HG02588 (cell line): Measurements from ENCODE around the gene POGLUT2.

Experiments
- ATAC-seq: cut with Tn5 transposase; IDR thresholded peaks from one replicate; pipeline ENCODE4 v1.9.1; 2021; ENCODE audit warnings: mild to moderate bottlenecking, moderate library complexity; ENCODE audit not compliant: unreplicated experiment

Gene POGLUT2

DNA sequence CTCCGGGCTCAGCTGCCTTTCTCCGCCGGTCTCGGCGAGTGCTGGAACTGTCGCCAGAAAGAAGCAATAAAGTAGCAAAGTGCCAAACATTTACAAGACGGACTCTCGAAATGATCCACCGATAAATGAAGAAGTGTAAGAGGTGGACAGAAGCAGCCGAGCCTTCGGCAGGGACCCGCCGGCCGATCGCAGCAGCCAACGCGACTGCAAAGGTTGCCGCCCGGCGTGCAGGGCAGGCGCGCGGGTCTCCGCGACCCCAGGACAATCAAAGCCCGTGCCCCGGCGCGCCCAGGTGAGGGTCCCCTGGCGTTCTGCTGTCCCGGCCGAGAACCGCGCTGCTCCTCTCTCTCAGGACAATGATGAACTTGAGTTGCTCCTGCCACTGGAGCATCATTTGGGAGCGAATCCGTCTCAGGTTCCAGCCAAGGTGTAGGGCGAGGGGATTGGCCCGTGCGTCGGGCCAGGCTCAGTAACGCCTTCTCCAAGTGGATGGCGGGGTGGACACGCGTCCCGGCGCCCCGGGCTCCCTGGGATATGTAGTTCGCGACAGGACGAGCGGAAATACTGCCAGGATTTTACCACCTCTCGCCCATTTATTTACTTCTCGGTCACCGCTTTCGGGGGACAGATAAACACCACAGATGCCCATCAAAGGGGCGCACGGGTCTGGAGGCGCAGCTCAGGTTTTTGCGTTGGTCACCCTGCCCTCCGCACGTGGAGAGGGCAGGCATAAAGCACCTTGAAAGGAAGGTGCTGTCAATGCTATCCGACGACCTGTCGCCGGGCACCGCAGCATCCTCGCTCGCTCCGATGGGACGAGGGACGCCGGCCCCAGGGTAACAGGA lies at the start of gene POGLUT2, which contains the start of gene BIVM:
TSS of gene POGLUT2 (minus strand) at position 396 of the 845 bp plus-strand sequence. CDS start at position 90, 306 bp downstream.
TSS of gene BIVM (plus strand) at position 539 of the 845 bp plus-strand sequence. CDS start 8,149 bp downstream, outside the sequence.
- ATAC-seq, result peak; percentile 81

DNA sequence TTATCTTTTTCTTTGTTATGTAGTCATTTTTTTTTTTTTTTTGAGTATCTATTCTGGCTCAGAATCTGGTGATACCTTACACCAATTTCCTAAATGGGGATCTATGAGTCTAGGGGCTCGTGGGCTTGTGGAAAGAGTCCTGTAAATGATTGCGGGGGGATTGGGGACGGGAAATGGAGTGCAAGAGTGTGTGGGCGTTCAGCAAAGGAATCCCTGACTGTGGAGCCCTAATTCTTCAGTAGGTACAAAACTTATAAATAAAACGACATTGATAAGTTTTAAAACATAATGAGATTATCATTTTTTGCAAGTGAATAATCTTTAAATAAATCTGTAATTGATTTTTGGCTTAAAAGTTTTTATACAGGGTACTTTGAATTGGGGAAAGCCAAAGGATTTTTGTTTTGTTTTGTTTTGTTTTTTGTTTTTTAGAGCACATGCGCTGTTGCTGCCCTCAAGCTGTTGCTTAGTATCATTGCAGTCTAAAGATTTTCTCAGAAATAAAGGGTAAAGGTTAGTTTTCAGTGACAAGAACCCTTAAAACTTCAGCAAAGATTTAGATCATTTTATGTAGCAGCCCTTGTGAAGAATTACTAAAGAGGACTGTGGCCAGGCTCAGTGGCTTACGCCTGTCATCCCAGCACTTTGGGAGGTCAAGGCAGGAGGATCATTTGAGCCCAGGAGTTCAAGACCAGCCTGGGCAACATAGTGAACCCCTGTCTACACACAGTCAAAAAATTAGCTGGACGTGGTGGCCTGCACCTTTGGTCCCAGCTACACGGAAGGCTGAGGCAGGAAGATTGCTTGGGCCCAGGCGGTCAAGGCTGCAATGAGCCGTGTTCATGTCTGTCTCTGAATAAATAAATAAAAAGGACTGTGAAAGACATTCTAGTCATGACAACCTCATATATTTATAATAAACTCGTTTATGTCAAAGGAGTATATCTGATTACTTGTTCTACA lies 48.8 kb upstream of the POGLUT2 start:
- ATAC-seq, result no peak

DNA sequence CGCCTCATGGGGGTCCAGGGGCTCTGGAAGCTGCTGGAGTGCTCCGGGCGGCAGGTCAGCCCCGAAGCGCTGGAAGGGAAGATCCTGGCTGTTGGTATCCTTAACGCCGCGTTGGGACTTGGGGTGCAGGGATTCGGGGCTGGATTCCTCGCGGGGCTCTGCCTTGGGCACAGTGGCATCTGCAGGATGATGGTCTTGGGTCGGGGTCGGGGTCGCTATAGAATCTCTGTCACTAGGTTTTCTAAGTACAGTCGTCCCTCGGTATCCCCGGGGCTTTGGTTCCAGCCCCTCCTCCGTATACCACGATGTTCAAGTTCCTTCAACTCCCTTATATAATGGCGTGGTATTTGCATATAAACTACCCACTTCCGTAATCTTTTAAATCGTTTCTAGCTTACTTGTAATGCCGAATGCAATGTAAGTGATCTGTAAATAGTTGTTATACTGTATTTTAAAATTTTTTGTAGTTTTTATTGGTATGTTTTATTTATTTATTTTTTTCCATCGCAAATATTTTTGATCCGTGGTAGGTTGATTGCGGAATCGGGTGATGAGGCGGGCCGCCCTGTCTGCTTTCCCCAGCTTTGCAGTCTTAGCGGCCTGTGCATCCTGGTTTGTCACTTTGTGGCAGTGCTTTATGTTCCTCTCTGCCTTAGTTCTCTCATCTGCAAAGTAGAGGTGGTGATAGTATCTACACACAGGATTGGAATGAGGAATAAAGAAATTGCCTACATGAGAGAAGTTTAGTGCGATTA lies 47.7 kb upstream of the POGLUT2 start:
- ATAC-seq, result peak; percentile 26

DNA sequence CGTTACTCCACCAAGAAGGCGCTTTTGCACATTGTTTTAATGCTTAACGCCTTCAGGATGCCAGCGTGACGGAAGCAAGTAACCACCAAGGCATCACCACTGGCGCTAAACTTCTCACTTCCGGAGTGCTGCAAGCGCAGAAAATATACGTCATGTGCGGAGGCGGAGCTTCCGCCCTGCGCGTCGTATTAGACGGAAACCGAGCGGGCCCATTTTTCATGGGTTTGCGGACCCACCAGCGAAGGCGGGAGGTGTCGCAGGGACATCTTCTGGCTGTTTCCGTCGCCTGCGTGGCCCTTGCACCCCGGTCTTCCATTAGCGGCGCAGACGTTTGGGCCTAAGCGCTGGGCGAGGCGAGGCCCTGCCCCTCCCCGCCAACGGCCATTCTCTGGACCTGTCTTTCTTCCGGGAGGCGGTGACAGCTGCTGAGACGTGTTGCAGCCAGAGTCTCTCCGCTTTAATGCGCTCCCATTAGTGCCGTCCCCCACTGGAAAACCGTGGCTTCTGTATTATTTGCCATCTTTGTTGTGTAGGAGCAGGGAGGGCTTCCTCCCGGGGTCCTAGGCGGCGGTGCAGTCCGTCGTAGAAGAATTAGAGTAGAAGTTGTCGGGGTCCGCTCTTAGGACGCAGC lies 47.0 kb upstream of the POGLUT2 start, which contains the start of gene ERCC5:
TSS of gene ERCC5 (plus strand) at position 403 of the 631 bp plus-strand sequence. CDS start 235 bp downstream, outside the sequence.
- ATAC-seq, result peak; percentile 86

DNA sequence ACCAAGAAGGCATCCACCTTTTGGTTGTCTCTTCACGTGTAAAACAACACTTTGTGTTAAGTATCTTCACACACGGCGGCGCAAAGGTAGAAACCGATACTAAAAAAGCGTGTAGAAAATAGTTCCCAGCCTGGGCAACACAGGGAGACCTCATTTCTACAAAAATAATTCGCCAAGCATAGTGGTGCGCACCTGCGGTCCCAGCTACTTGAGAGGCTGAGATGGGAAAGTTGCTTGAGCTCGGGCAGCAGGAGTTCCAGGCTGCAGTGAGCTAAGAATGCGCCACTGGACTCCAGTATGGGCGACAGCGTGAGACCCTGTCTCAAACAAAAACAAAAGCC lies 46.5 kb upstream of the POGLUT2 start:
- peak; percentile 18 for ATAC-seq

DNA sequence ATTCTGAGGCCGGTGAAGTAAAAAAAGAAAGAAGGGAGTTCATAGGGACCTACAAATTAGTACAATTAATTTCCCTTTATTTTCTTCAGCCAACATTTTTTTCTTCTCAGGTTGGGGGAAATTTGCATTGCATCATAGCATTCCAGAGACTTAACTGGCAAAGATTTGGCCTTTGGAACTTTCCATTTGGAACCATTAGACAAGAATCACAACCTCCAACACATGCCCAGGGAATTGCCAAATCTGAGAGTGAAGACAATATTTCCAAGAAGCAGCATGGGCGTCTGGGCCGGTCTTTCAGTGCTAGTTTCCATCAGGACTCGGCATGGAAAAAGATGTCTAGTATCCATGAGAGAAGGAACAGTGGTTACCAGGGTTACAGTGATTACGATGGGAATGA lies 40.7 kb upstream of the POGLUT2 start:
- ATAC-seq, result no peak

DNA sequence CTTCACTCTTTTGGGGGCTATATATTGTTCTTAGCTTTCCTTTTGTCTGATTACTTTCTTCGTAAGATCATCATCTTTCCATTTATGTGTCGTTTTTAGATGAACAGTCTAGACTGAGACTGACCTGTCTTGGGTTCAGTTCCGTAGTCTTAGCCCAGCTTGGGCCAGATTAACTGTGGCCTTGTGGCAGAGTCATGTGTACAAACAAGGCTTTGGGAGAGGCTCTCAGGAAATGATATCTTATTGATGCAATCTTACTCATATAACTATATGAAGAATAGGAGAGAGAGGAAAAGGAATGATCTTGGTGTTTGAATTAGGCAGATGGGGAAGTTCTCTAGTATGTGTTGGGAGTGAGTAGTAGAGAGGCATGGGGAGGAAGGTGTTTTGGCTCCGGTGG lies 40.2 kb upstream of the POGLUT2 start:
- ATAC-seq, result no peak

DNA sequence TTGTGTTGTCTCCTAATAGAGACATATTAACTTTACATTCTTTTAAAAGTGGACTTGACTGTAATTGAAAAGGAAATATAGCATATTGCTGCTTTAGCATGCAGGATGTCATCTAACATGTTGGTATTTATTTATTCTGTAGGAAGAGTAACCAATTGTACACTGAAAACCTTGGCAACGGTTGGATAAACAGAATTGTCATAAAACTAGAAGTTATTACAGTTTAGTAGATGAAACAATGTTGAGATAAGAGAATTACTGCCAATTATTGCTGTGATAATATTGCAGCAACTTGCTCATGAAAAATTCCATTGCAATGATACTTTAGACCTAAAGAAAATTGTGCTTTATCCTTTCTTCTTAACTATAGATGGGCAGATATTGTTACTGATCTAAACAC lies 39.5 kb upstream of the POGLUT2 start:
- ATAC-seq, result no peak

DNA sequence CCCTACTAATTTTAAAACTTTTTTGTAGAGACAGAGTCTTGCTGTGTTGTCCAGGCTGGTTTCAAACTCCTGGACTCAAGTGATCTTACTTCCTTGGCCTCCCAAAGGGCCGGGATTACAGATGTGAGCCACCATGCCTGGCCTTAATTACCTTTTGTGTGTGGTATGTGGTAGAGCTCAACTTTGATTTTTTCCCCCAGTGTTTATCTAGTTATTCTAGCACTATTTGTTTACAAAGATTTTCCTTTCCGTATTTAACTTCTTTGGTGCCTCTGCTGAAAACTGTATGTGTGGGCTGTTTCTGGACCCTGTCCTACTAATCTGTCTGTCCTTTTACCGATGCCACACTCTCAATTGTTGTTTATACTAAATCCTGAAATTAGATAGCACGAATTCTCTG lies 37.7 kb upstream of the POGLUT2 start:
- ATAC-seq, result no peak

DNA sequence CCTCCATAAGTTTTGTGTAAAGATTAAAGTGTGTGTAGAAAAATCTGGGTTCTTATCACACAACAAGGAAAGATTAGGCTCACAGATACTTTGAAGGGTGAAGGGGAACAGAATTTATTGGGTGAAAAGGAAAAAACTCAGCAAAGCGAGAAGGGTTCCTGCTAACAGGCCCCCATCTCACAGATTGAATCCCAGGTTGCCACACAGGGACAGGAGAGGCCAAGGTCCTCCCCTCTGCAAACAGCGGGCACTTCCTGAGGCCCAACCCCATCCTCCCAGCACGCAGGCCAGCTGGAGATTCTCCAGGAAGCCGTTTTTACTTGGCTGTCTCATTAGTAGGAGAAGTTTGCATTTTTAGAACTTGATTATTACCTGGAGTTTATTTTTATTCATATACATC lies 31.9 kb upstream of the POGLUT2 start:
- ATAC-seq, result no peak

DNA sequence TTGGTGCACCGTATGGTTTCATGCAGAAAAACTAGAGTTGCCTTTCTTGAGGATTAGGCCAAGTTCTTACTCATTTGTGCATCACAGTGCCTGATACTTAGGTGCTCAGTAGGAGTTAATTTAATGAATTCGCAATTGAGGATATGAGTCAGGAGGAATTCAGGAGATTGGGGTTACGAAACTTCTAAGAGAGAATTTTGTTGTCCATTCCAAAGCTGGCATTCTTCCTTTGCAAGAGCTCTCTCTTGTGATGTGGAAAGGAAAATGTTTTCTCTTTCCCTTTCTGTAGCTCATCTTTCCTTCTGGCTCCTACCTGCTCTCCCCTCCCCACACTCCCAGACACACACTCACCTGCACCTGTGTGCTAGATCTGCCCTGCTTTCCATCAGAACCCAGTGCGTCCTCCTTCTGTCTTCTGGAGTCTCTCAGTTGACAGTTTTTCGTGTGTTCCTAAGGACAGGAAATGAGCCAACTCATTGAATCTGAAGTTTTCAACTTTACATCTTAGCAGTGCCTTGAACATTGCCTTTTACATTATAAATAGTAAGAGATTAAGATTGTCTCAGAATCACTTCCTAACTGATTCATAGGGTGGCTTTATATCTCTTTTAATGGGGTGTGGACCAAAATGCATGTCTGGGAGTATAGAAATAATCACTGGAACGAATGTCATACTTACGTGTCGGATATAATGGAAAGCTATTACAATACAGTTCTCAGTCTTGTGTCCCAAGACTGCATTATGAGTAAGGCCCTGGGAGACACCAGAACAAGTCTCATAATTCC lies 27.3 kb upstream of the POGLUT2 start:
- no peak for ATAC-seq

DNA sequence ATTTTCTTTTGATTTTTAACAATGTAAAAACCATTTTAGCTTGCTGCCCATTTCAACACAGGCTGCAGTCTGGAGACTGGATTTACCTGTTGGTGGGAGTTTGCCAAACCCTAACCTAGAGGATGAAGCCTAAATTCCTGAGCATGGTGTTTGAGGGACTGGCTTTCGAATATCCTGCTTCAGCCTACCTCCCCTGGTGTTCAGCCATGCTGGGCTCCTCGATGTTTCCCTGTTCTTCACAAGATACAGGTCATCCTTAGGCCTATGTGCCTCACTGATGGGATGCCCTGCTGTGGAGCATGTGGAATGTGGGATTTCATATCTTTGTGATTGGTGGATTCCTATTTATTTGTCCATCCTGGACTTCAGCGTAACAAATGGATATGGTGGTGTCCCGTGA lies 26.6 kb upstream of the POGLUT2 start:
- ATAC-seq, result no peak

DNA sequence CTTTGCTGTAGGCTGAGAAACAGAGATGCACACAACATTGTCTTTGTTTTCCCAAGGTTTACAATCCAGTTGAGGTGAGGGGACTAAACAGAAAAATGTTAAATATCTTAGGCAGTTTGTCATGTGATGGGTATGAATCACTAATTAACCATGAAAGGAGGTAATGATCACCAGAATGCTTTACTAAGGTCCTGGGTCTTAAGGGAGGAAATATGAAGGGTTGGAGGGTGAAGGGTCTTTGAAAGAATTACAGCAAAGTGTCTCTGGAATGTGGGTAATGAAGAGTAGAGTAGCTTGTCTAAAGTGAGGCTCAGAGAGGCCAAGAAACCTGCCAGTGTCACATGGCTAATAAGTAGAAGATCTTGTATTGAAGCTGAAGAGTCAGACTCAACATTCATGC lies 19.1 kb upstream of the POGLUT2 start:
- no peak for ATAC-seq

DNA sequence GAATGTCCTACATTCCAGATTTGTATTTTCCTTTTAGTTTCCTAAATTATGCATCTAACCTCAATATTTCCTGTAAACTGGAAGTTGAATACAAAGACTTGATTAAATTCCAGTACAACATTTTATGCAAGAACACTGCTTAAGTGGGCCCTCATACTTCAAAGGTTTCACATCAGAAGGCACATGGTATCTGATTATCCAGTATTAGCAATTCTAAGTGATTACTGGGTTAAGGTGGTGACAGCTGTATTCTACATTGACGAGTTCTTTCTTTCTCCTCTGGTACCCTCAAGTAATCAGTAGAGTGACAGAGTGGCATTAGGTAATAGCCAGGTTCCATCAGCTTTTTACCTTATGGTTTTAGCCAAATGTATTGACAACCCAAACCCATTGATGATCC lies 18.5 kb upstream of the POGLUT2 start:
- no peak for ATAC-seq

DNA sequence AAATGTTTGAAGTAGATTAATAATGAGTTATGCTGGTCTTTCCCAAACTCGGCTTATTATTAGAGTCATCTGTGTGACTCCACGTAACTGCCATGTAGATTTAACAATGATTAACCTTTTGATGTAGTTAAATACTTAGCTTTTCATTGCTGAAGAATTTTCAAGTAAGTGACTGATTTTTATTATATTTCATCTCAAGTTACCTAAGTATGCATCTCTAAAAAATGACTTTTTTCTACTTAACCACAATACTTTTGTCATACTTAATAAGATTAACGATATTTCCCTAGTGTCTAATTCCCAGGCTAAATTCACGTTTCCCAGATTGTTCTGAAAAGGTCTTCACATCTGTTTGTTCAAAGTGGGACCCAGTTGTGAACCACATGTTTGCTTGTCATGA lies 17.9 kb upstream of the POGLUT2 start:
- ATAC-seq, result no peak

DNA sequence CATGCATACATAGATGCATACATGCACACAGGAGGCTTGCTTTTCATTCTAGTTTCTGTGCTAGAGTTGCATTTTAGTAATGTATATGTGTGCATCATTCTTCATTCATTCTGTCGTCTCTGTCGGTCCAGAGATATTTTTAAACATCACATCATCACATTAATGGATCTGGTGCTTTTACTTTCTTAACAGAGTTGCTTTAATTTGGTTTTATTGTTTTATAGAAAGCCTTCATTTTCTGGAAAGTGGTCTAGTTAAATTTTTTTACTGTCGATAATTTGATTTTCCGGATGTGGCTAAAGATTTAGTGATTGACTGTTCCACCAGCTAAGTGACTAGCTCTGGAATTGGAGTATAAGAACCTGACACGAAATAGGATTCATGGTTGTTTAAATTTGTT lies 17.0 kb upstream of the POGLUT2 start:
- ATAC-seq, result no peak

DNA sequence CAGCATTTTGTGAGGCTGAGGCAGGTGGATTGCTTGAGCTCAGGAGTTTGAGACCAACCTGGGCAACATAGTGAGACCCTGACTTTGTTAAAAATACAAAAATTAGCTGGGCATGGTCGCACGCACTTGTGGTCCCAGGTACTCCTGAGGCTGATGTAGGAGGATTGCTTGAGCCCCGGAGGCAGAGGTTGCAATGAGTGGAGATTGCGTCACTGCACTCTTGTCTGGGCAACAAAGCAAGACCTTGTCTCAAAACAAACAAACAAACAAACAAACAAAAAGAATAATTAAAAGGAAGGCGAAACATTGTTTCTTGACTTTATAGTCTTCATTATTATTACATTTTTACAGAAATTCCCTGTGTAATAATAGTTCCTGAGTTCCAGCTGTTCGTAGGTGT lies 16.0 kb upstream of the POGLUT2 start:
- ATAC-seq, result no peak

DNA sequence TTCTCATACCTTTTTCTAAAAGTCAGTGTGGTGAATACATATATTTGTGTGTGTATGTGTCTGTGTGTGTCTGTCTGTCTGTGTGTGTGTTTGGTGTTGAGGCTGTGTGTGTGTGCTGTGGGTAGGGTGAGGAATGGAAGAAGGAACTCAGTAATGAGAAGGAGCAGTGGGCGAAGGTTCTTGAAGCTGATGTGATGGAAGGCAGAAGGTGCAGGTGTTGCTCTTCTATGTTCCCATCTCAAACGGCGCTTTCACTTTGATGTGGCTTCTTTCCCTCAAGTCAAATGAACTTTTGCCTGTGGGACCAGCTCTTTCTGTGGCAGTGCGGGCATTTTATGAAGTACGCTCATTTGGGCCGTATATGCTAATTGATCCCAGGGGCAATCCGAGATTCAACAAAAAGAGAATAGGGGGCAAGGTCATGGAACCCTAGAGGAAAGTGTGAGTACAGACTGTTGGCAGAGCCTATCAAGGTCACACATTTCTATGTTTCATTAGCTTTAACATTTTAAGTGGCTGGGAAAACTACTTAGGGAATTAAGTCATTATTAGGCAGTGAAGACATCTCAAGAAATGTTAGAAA lies 15.3 kb upstream of the POGLUT2 start:
- no peak for ATAC-seq

DNA sequence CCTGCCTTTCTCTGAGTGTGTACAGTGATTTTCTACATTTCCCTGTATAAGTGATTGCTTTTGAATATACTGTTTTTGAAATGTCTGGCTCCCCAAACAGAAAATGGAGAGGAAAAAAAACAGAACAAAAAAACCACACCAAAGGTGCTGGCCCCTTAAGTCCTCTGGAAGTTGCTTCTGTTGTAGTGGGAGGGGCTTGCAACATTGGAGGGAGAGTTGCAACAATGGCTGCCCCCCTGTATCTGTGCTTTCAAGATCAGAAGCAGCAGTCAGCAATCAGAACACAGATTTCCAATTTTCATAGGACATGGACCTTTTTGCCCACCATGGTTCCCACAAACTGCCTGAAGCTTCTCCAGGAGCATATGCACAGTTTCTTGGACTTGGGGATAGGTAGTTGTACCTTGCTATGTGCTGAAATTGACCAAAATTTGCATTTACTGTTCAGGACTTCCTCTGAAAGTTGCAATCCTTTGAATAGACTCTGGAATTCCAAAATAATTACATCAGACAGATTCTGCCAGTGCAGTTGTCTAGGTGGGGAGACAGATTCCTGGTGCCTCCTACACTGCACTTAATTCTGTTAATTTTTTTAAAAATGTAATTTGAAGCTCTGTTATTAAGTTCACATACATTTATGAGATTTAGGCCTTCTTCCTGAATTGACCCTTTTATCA lies 14.0 kb upstream of the POGLUT2 start:
- no peak for ATAC-seq
